Breast epithelium (tissue), 4 donors: ENCODE measurements around the gene CDON. TPM values are rescaled to one million over a fixed set of nuclear protein-coding genes. Genes with fewer than 3 reads are reported as not detected.

Experiments
- DNase-seq, 2 donors: peaks; one replicate each; pipeline ENCODE4 v3.0.0-alpha.2; 2019; ENCODE audit warnings: low spot score in 2 of 2
- H3K27ac ChIP-seq, 2 donors: fragments of 200-600 bp; sonication (generic) in 1 of 2; one replicate each; pipeline ENCODE4 v1.5.1; 2016 to 2019; ENCODE audit warnings: mild to moderate bottlenecking in 1 of 2
- H3K27me3 ChIP-seq, 2 donors: fragments of 200-600 bp; sonication (generic) in 1 of 2; one replicate each; pipeline versions ENCODE4 v1.5.1 to v1.6.0; 2017 to 2019; ENCODE audit warnings: control low read depth in 1 of 2, mild to moderate bottlenecking in 1 of 2
- H3K36me3 ChIP-seq: fragments of 200-600 bp; one replicate; pipeline ENCODE4 v1.5.1; 2019
- H3K4me1 ChIP-seq, 2 donors: fragments of 200-600 bp; sonication (generic); one replicate each; pipeline ENCODE4 v1.5.1; 2016 to 2019; ENCODE audit warnings: control low read depth in 1 of 2
- H3K4me3 ChIP-seq, 3 donors: fragments of 200-600 bp; sonication (generic); 1 replicate in 2 of 3; 2 replicates in 1 of 3; pipeline ENCODE4 v1.5.1; 2016 to 2019; ENCODE audit warnings: mild to moderate bottlenecking in 3 of 3, moderate library complexity in 2 of 3
- H3K9me3 ChIP-seq, 2 donors: fragments of 200-600 bp; sonication (generic) in 1 of 2; one replicate each; pipeline ENCODE4 v1.5.1; 2016 to 2019; ENCODE audit warnings: control low read depth in 1 of 2
- POLR2A ChIP-seq: fragments of 450-650 bp; IDR thresholded peaks from one replicate; pipeline ENCODE4 v1.6.1; 2016; ENCODE audit warnings: antibody characterized with exemption, mild to moderate bottlenecking, moderate library complexity
- POLR2AphosphoS5 ChIP-seq, 3 donors: sonication (generic); formaldehyde crosslinking; IDR thresholded peaks; one replicate each; pipeline ENCODE4 v1.6.1; 2017; ENCODE audit warnings: antibody characterized with exemption in 3 of 3
- intact Hi-C: fragments of 100-400 bp; cut with DNase I; formaldehyde crosslinking; loops from one replicate; pipeline ENCODE4 v1.15.1; 2023; ENCODE audit warnings: low total_unique reads
- total RNA-seq, 3 donors: library from RNA; depleted of rRNA; stranded (reverse); fragments of >200 nt; gene quantifications; one replicate each; pipeline ENCODE4 v1.1.0, GENCODE V29; 2016
- TF ChIP-seq, protein P1 (sequence below), 3 donors: fragments of 450-650 bp; IDR thresholded peaks; one replicate each; pipeline ENCODE4 v1.5.1; 2016 to 2017; ENCODE audit warnings: antibody characterized with exemption in 3 of 3, mild to moderate bottlenecking in 3 of 3, moderate library complexity in 3 of 3

CDON gene
- total RNA-seq, 3 donors from 2014 or later: 14.9 to 29.3 (median 26.5) TPM

DNA sequence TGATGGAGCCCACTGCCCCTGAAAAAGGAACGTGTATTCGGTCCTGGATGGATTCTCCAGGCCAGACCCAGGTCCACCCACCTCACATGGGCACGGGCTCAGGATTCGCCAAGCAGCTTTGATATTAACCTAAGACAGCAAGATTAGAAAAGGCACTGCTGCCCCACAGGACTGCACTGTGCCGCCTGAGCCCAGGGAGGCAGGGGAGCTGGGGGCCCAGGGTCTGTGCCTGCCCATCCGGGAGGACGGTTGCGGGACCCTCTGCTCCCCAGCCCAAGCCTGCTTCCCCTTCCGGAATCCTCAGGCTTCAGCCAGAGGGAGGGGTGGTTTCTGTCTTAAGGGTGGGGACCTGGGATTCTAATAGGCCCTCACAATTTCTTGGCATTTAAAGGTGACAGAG is 130.4 kb downstream of the CDON start:
- Histone ChIP-seq H3K36me3 (no peaks in the 10 kb centered on the region), H3K27ac (no peak overlapping the region), H3K9me3 (no peaks in the 10 kb centered on the region), H3K27me3 (no peaks in the 10 kb centered on the region), H3K4me1 (no peaks in the 10 kb centered on the region), H3K4me3 (no peak overlapping the region)
- intact Hi-C loops: loop anchor here (5.0 kb wide), 1 partner anchor 775 kb away; no protein-coding TSS in a partner anchor
- TF ChIP-seq POLR2A: no peak
- no peak for TF ChIP-seq POLR2AphosphoS5 (IDR thresholded peaks at IDR 0.05)
- TF ChIP-seq, protein P1, sequence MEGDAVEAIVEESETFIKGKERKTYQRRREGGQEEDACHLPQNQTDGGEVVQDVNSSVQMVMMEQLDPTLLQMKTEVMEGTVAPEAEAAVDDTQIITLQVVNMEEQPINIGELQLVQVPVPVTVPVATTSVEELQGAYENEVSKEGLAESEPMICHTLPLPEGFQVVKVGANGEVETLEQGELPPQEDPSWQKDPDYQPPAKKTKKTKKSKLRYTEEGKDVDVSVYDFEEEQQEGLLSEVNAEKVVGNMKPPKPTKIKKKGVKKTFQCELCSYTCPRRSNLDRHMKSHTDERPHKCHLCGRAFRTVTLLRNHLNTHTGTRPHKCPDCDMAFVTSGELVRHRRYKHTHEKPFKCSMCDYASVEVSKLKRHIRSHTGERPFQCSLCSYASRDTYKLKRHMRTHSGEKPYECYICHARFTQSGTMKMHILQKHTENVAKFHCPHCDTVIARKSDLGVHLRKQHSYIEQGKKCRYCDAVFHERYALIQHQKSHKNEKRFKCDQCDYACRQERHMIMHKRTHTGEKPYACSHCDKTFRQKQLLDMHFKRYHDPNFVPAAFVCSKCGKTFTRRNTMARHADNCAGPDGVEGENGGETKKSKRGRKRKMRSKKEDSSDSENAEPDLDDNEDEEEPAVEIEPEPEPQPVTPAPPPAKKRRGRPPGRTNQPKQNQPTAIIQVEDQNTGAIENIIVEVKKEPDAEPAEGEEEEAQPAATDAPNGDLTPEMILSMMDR (IDR thresholded peaks at IDR 0.05): no peak
- no peak for DNase-seq

DNA sequence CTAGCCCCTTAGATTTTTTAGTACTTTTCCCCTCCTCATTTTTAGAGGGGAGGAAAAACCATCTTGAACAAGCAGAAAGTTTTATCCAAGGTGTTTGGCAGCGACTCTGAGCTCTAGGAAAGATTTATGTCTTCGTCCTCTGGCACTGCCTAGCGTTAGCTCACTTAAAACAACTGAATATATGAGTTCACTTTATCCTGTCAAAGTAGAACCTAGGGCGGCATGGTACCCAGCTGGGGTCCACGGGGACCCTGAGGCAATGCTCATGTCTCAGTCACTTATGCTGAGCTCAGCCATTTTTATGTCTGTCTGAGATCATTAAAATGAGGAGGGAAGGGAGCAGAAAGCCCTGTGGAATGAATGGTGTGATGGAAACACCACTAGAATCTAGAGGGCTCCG is 131.0 kb downstream of the CDON start:
- intact Hi-C loops: loop anchor here (5.0 kb wide), 1 partner anchor 774 kb away; no protein-coding TSS in a partner anchor
- no peaks in the 10 kb centered on the region for H3K4me1 ChIP-seq
- H3K4me3 ChIP-seq: no peak overlapping the region
- TF ChIP-seq, protein P1 (IDR thresholded peaks at IDR 0.05): no peak
- TF ChIP-seq POLR2AphosphoS5 (IDR thresholded peaks at IDR 0.05) (no peak), POLR2A (no peak)
- no peak for DNase-seq
- H3K27ac ChIP-seq: no peak overlapping the region
- H3K27me3 ChIP-seq: no peaks in the 10 kb centered on the region
- H3K9me3 ChIP-seq: no peaks in the 10 kb centered on the region
- no peaks in the 10 kb centered on the region for H3K36me3 ChIP-seq

DNA sequence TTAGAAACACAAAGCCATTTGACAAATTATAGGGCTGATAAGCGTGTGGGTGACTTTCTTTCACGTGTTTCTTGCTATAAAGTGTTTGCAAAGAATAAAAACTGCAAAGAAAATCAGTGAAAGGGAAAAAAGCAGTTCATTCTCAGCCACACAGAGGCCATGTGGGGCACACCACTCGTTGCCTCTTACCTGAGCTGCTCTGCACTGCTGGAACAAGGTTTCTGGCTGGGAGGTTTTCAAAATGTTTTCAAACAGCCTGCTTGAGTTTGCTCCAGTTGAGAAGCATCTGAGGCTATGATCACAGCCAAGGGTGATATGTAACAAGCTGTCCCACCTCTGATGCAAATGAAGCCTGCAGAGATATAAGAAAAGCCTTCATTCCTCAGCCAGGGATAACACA is 131.6 kb downstream of the CDON start:
- no peak overlapping the region for H3K27ac ChIP-seq
- intact Hi-C loops: loop anchor here (5.0 kb wide), 1 partner anchor 774 kb away; no protein-coding TSS in a partner anchor
- DNase-seq: no peak
- H3K4me3 ChIP-seq: no peak overlapping the region
- no peaks in the 10 kb centered on the region for H3K4me1 ChIP-seq
- H3K9me3 ChIP-seq: no peaks in the 10 kb centered on the region
- no peak for TF ChIP-seq POLR2AphosphoS5 (IDR thresholded peaks at IDR 0.05)
- no peak for TF ChIP-seq POLR2A
- TF ChIP-seq, protein P1 (IDR thresholded peaks at IDR 0.05): no peak
- H3K27me3 ChIP-seq: no peaks in the 10 kb centered on the region
- H3K36me3 ChIP-seq: no peaks in the 10 kb centered on the region

DNA sequence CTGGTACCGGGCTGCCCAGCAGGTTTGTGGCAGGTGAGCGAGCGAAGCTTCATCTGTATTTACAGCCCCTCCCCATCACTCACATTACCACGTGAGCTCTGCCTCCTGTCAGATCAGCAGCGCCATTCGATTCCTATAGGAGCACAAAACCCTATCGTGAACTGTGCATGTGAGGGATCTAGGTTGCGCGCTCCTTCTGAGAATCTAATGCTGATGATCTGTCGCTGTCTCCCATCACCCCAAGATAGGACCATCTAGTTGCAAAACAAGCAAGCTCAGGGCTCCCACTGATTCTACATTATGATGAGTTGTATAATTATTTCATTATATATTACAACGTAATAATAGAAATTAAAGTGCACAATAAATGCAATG is 132.6 kb downstream of the CDON start:
- TF ChIP-seq POLR2A: no peak
- TF ChIP-seq POLR2AphosphoS5 (IDR thresholded peaks at IDR 0.05): no peak
- Histone ChIP-seq H3K4me3 (no peak overlapping the region), H3K27me3 (no peaks in the 10 kb centered on the region), H3K9me3 (no peaks in the 10 kb centered on the region), H3K36me3 (no peaks in the 10 kb centered on the region), H3K27ac (no peak overlapping the region), H3K4me1 (no peaks in the 10 kb centered on the region)
- DNase-seq: no peak
- intact Hi-C loops: loop anchor here (5.0 kb wide), 1 partner anchor 773 kb away; no protein-coding TSS in a partner anchor

DNA sequence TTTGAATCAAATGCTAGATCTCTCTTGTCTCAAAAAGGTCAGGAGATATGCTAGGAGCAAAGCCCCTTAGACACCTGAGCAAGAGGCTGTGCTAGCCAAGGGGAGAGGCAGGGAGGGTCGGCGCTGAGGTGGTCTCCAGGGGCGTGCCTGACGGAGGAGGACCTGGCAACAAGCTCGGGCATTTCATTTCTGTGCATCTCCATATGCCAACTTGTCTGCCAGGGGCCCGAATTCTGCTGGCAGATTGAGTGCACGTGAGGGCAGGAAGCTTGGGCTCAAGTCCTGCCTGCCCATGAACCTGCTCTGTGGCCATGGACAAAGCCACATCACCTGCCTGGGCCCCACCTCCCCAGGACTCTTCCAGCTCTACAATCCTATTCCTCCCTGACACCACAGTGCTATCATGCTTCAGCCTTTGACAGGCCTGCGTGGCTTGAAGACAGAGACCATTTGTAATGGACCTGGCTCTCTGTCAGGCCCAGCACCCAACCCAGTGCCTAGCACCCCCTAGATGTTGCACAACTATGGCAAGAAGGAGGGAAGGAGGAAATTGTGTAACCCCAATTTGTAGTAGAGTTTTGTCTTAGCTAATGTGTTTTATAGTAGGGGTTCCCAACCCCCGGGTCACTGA is 133.1 kb downstream of the CDON start:
- Histone ChIP-seq H3K27me3 (no peaks in the 10 kb centered on the region), H3K27ac (no peak overlapping the region), H3K9me3 (no peaks in the 10 kb centered on the region), H3K4me3 (no peak overlapping the region), H3K36me3 (no peaks in the 10 kb centered on the region), H3K4me1 (no peaks in the 10 kb centered on the region)
- no peak for DNase-seq
- TF ChIP-seq POLR2A: no peak
- TF ChIP-seq POLR2AphosphoS5 (IDR thresholded peaks at IDR 0.05): no peak
- TF ChIP-seq, protein P1 (IDR thresholded peaks at IDR 0.05): no peak
- intact Hi-C loops: loop anchor here (5.0 kb wide), 1 partner anchor 772 kb away; no protein-coding TSS in a partner anchor
